ENCODE results near the gene RBM10. TPM values are rescaled to one million over a fixed set of nuclear protein-coding genes. Genes with fewer than 3 reads are reported as not detected.

The RBM10 gene
- total RNA-seq, 2 donors from 2014 or later = 48.3 to 50.6 TPM

- Histone ChIP-seq H3K27me3 (ENCODE audit: control insufficient read depth, insufficient read depth, low read length, poor library complexity, severe bottlenecking) (no peaks in the 10 kb centered on the region), H3K4me3 (ENCODE audit: low read length) (no peak overlapping the region), H3K9me3 (ENCODE audit: control insufficient read depth, low read length) (no peaks in the 10 kb centered on the region), H3K4me1 (ENCODE audit: control insufficient read depth, insufficient read depth, low read length) (no peaks in the 10 kb centered on the region), H3K27ac (ENCODE audit: low read depth, low read length) (no peak overlapping the region), H3K36me3 (ENCODE audit: control insufficient read depth, insufficient read depth, low read length) (peaks cover 39% of the 10 kb centered on the region), H3K9ac (ENCODE audit: extremely low read depth, low read length, poor library complexity, severe bottlenecking) (no peak overlapping the region)
- Mint-ChIP-seq H3K4me3 (no peak overlapping the region), H3K9me3 (no peaks in the 10 kb centered on the region), H3K27ac (no peak overlapping the region), H3K36me3 (ENCODE audit: low read depth) (peaks cover 56% of the 10 kb centered on the region), H3K27me3 (ENCODE audit: insufficient read depth) (no peaks in the 10 kb centered on the region), H3K4me1 (no peaks in the 10 kb centered on the region)
- TF ChIP-seq CTCF (conservative IDR thresholded peaks at IDR 0.05) = no peak
- WGBS, 2 experiments (ENCODE audit: insufficient coverage in 1 of 2, insufficient read length in 1 of 2) = 99% methylated on average over 12 of the region's 12 CpGs; no CpG with 5 or more reads in 1 of the 2 experiments
- DNase-seq = no peak
These were observed 83.7 kb downstream of the RBM10 start for GRCh38 chrX:47228550-47229270.

- H3K36me3 ChIP-seq (ENCODE audit: control insufficient read depth, insufficient read depth, low read length) = peaks cover 38% of the 10 kb centered on the region
- TF ChIP-seq CTCF (conservative IDR thresholded peaks at IDR 0.05) = no peak
- no peaks in the 10 kb centered on the region for H3K4me1 ChIP-seq (ENCODE audit: control insufficient read depth, insufficient read depth, low read length)
- H3K4me3 ChIP-seq (ENCODE audit: low read length) = no peak overlapping the region
- H3K9me3 ChIP-seq (ENCODE audit: control insufficient read depth, low read length) = no peaks in the 10 kb centered on the region
- Mint-ChIP-seq H3K9me3 (no peaks in the 10 kb centered on the region), H3K36me3 (ENCODE audit: low read depth) (peaks cover 49% of the 10 kb centered on the region), H3K27me3 (ENCODE audit: insufficient read depth) (no peaks in the 10 kb centered on the region), H3K4me3 (no peak overlapping the region), H3K27ac (no peak overlapping the region), H3K4me1 (no peaks in the 10 kb centered on the region)
- H3K27ac ChIP-seq (ENCODE audit: low read depth, low read length) = no peak overlapping the region
- no peaks in the 10 kb centered on the region for H3K27me3 ChIP-seq (ENCODE audit: control insufficient read depth, insufficient read depth, low read length, poor library complexity, severe bottlenecking)
- no peak overlapping the region for H3K9ac ChIP-seq (ENCODE audit: extremely low read depth, low read length, poor library complexity, severe bottlenecking)
- WGBS, 2 experiments (ENCODE audit: insufficient coverage in 1 of 2, insufficient read length in 1 of 2) = 96% methylated on average over 5 of the region's 6 CpGs; no CpG with 5 or more reads in 1 of the 2 experiments
- DNase-seq = no peak
These were observed 84.4 kb downstream of the RBM10 start for GRCh38 chrX:47229427-47229826.

DNA sequence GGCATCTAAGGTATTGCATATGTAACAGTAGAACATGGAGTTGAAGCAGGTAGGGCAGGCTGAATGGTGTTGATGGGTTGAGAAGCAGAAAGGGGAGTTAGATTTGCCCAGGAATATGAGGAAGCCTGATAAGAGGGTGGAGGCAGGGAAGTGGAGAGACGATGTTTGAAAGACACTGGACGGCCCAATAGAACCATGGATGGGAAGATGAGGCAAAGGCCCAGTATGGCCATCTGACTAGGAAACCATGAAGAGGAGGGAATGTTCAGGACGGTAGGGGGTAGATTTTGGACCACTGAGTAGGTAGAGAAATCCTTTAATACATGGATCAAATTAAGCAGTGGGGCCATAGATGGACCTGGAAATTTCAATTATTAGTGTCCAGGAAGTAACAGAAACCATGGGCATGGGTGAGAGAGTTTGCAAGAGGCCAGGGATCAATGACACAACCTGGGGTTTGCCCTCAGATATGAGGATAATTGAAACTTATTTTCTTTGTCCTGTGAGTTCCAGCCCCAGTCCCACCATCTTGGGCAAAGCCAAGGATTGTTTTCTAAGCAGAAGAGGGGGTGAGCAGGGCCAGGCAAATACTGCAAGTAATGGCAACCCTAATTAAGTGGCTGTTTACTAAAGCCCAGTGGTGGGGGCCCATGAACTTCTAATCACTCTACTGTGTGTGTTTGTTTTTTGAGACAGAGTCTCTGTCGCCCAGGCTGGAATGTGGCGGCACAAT lies 85.3 kb downstream of the RBM10 start:
- Mint-ChIP-seq H3K36me3 (ENCODE audit: low read depth) (peaks cover 40% of the 10 kb centered on the region), H3K27me3 (ENCODE audit: insufficient read depth) (no peaks in the 10 kb centered on the region), H3K4me1 (peaks cover 4% of the 10 kb centered on the region), H3K27ac (peak overlapping the region; percentile 7), H3K9me3 (no peaks in the 10 kb centered on the region), H3K4me3 (no peak overlapping the region)
- 93 to 100% methylated on average over 3 to 5 of the region's 5 CpGs for WGBS, 2 experiments (ENCODE audit: insufficient coverage in 1 of 2, insufficient read length in 1 of 2)
- no peak for TF ChIP-seq CTCF (conservative IDR thresholded peaks at IDR 0.05)
- DNase-seq = no peak
- Histone ChIP-seq H3K9me3 (ENCODE audit: control insufficient read depth, low read length) (no peaks in the 10 kb centered on the region), H3K27me3 (ENCODE audit: control insufficient read depth, insufficient read depth, low read length, poor library complexity, severe bottlenecking) (no peaks in the 10 kb centered on the region), H3K27ac (ENCODE audit: low read depth, low read length) (no peak overlapping the region), H3K9ac (ENCODE audit: extremely low read depth, low read length, poor library complexity, severe bottlenecking) (no peak overlapping the region), H3K4me1 (ENCODE audit: control insufficient read depth, insufficient read depth, low read length) (no peaks in the 10 kb centered on the region), H3K4me3 (ENCODE audit: low read length) (no peak overlapping the region), H3K36me3 (ENCODE audit: control insufficient read depth, insufficient read depth, low read length) (peaks cover 29% of the 10 kb centered on the region)
